C4-2B (cell line): ENCODE results near the gene ZNF532.

ENCODE experiments used
- H3K27ac ChIP-seq: fragments of 450-650 bp; 2 replicates; pipeline ENCODE4 v1.5.1; 2017
- CTCF ChIP-seq: fragments of 450-650 bp; conservative IDR thresholded peaks from 2 replicates; pipeline ENCODE4 v1.5.1; 2017; ENCODE audit warnings: mild to moderate bottlenecking
- ZFX ChIP-seq: fragments of 450-650 bp; IDR thresholded peaks from 2 replicates; pipeline ENCODE4 v1.6.1; 2017

ZNF532 gene

GRCh38 chr18:58996696-58997095 lies 132.0 kb downstream of the ZNF532 start:
- H3K27ac ChIP-seq, result no peak overlapping the region
- no peak for TF ChIP-seq CTCF
- TF ChIP-seq ZFX, result no peak

- TF ChIP-seq CTCF (no peak), ZFX (no peak)
- H3K27ac ChIP-seq, result no peak overlapping the region
These were observed 133.2 kb downstream of the ZNF532 start for GRCh38 chr18:58997811-58998337.

- TF ChIP-seq CTCF, result no peak
- no peak for TF ChIP-seq ZFX
- H3K27ac ChIP-seq, result no peak overlapping the region
These were observed 133.9 kb downstream of the ZNF532 start for GRCh38 chr18:58998401-58999203.

- TF ChIP-seq CTCF, result no peak
- no peak for TF ChIP-seq ZFX
- no peak overlapping the region for H3K27ac ChIP-seq
These were observed 136.5 kb downstream of the ZNF532 start for GRCh38 chr18:59001166-59001565.

- TF ChIP-seq CTCF (no peak), ZFX (no peak)
- H3K27ac ChIP-seq, result no peak overlapping the region
These were observed 137.0 kb downstream of the ZNF532 start for GRCh38 chr18:59001721-59002120.

- no peak for TF ChIP-seq ZFX
- no peak overlapping the region for H3K27ac ChIP-seq
These were observed 138.4 kb downstream of the ZNF532 start for GRCh38 chr18:59002974-59003594.

GRCh38 chr18:59005262-59005661 lies 140.6 kb downstream of the ZNF532 start:
- TF ChIP-seq CTCF (no peak), ZFX (no peak)
- no peak overlapping the region for H3K27ac ChIP-seq
